B cell (primary cell): Measurements from ENCODE around the gene SLC39A11. TPM values are rescaled to one million over a fixed set of nuclear protein-coding genes. Genes with fewer than 3 reads are reported as not detected.

Experiments
- ATAC-seq: fragments of 200-7000 bp; cut with Tn5 transposase; one replicate; pipeline ENCODE4 v1.10.0; 2021; ENCODE audit warnings: low read depth, mild to moderate bottlenecking, moderate number of reproducible peaks, moderate library complexity
- CTCF ChIA-PET: fragments of 350-600 bp; sonication (Branson Sonifier 250); formaldehyde crosslinking; loops from one replicate; lab custom pipeline; 2021; ENCODE audit warnings: antibody characterized with exemption, inconsistent platforms; lab: Charles Lee
- POLR2A ChIA-PET: fragments of 350-600 bp; sonication (Branson Sonifier 250); formaldehyde crosslinking; loops from one replicate; lab custom pipeline; 2021; ENCODE audit warnings: antibody characterized with exemption; lab: Charles Lee
- DNase-seq: peaks from one replicate; pipeline ENCODE4 v3.0.0; 2013
- H2AFZ ChIP-seq: 2 replicates; pipeline ENCODE4 v1.6.1; 2012; ENCODE audit warnings: mild to moderate bottlenecking, low read depth, low read length; ENCODE audit not compliant: insufficient read depth, poor library complexity, severe bottlenecking
- H3K27ac ChIP-seq, 2 donors: 1 replicate in 1 of 2; 2 replicates in 1 of 2; pipeline ENCODE4 v1.5.1; 2012 to 2013; ENCODE audit warnings: low read length in 2 of 2, mild to moderate bottlenecking in 2 of 2, moderate library complexity in 1 of 2
- H3K27me3 ChIP-seq, 4 experiments: fragments of 200-600 bp in 1 of 4; sonication (generic) in 1 of 4; replicated peaks in 1 of 4; 1 replicate in 2 of 4; 2 replicates in 2 of 4; pipeline versions ENCODE4 v1.6.1 to v1.7.0; 2013 to 2016; ENCODE audit warnings: low read length in 3 of 4, mild to moderate bottlenecking in 2 of 4, mixed read lengths in 1 of 4, moderate library complexity in 1 of 4; ENCODE audit not compliant: insufficient read depth in 4 of 4, control insufficient read depth in 3 of 4; ENCODE audit errors: control extremely low read depth in 1 of 4
- H3K36me3 ChIP-seq, 2 experiments: replicated peaks in 1 of 2; 1 replicate in 1 of 2; 2 replicates in 1 of 2; pipeline versions ENCODE4 v1.6.1 to v1.7.1; 2013; ENCODE audit warnings: low read length in 1 of 2; ENCODE audit not compliant: insufficient read depth in 2 of 2, control insufficient read depth in 1 of 2; ENCODE audit errors: control extremely low read depth in 1 of 2, extremely low read depth in 1 of 2
- H3K4me1 ChIP-seq, 2 donors: fragments of 200-600 bp in 1 of 2; sonication (generic) in 1 of 2; 1 replicate in 1 of 2; 2 replicates in 1 of 2; pipeline versions ENCODE4 v1.5.1 to v1.6.1; 2013 to 2017; ENCODE audit warnings: low read length in 2 of 2; ENCODE audit not compliant: control insufficient read depth in 2 of 2, insufficient read depth in 2 of 2
- H3K4me2 ChIP-seq: replicated peaks from 2 replicates; pipeline ENCODE3; 2012; ENCODE audit warnings: mild to moderate bottlenecking, low read depth, low read length; ENCODE audit not compliant: poor library complexity, severe bottlenecking
- H3K4me3 ChIP-seq, 5 experiments: fragments of 200-600 bp in 1 of 5; sonication (generic) in 1 of 5; 1 replicate in 3 of 5; 2 replicates in 2 of 5; pipeline versions ENCODE4 v1.5.1 to v1.7.0; 2011 to 2016; ENCODE audit warnings: low read length in 4 of 5, mild to moderate bottlenecking in 4 of 5, low read depth in 2 of 5, control low read depth in 1 of 5, moderate library complexity in 1 of 5; ENCODE audit not compliant: insufficient read depth in 1 of 5; ENCODE audit errors: control extremely low read depth in 1 of 5, extremely low read depth in 1 of 5
- H3K79me2 ChIP-seq: fragments of 200-600 bp; sonication (generic); one replicate; pipeline ENCODE4 v1.6.0; 2016; ENCODE audit warnings: low read length; ENCODE audit not compliant: control insufficient read depth, insufficient read depth
- H3K9ac ChIP-seq: fragments of 200-600 bp; sonication (generic); 2 replicates; pipeline ENCODE4 v1.6.1; 2017; ENCODE audit warnings: mild to moderate bottlenecking, low read length, moderate library complexity
- H3K9me3 ChIP-seq, 3 donors: one replicate each; pipeline versions ENCODE4 v1.6.1 to v1.7.1; 2013; ENCODE audit warnings: low read length in 2 of 3; ENCODE audit not compliant: control insufficient read depth in 2 of 3, insufficient read depth in 1 of 3; ENCODE audit errors: control extremely low read depth in 1 of 3
- H4K20me1 ChIP-seq: 2 replicates; pipeline ENCODE4 v1.6.0; 2012; ENCODE audit warnings: mild to moderate bottlenecking, low read length; ENCODE audit not compliant: insufficient read depth, control insufficient read depth, poor library complexity, severe bottlenecking
- H3K27ac Mint-ChIP-seq: one replicate; pipeline ENCODE4 v1.8.0; 2021; ENCODE audit warnings: mixed read lengths
- H3K27me3 Mint-ChIP-seq: one replicate; pipeline ENCODE4 v1.8.0; 2021; ENCODE audit warnings: mixed read lengths
- H3K4me1 Mint-ChIP-seq: one replicate; pipeline ENCODE4 v1.8.0; 2021; ENCODE audit warnings: mixed read lengths
- H3K4me3 Mint-ChIP-seq: one replicate; pipeline ENCODE4 v1.8.0; 2021; ENCODE audit warnings: mixed read lengths
- H3K9me3 Mint-ChIP-seq: one replicate; pipeline ENCODE4 v1.8.0; 2022; ENCODE audit warnings: mixed read lengths; ENCODE audit not compliant: insufficient read depth
- EZH2 ChIP-seq: IDR thresholded peaks from 2 replicates; pipeline ENCODE4 v1.6.1; 2012; ENCODE audit warnings: borderline replicate concordance, low read depth, mild to moderate bottlenecking, moderate library complexity, low read length; ENCODE audit not compliant: insufficient read depth, poor library complexity, severe bottlenecking
- WGBS: methylation state at CpG from one replicate; pipeline ENCODE4 v1.1.5; 2013; ENCODE audit warnings: missing lambda C conversion rate; ENCODE audit not compliant: insufficient coverage; 5-methylcytosine and 5-hydroxymethylcytosine counted together
- intact Hi-C: fragments of 100-400 bp; cut with micrococcal nuclease; formaldehyde crosslinking; loops from one replicate; pipeline ENCODE4 v1.10.0; 2022
- polyA plus RNA-seq: library from polyadenylated mRNA; depleted of rRNA; stranded (reverse); fragments of >200 nt; gene quantifications from 2 replicates; pipeline ENCODE4 v1.2.3, GENCODE V29; 2012
- total RNA-seq, 2 donors: library from RNA; stranded (reverse); fragments of 120-200 nt in 1 of 2; gene quantifications; 1 replicate in 1 of 2; 2 replicates in 1 of 2; pipeline versions ENCODE4 v1.2.3 to v1.2.4, GENCODE V29; 2013 to 2022
- TF ChIP-seq, protein P1 (sequence below): fragments of 200-600 bp; IDR thresholded peaks from one replicate; pipeline ENCODE4 v1.8.0; 2022; ENCODE audit warnings: antibody characterized with exemption, mild to moderate bottlenecking

Gene SLC39A11
- total and polyA plus RNA-seq, 2 donors (not counting 1 experiment from before 2014, with no cell fraction given), result 6.9 to 39.6 TPM

DNA sequence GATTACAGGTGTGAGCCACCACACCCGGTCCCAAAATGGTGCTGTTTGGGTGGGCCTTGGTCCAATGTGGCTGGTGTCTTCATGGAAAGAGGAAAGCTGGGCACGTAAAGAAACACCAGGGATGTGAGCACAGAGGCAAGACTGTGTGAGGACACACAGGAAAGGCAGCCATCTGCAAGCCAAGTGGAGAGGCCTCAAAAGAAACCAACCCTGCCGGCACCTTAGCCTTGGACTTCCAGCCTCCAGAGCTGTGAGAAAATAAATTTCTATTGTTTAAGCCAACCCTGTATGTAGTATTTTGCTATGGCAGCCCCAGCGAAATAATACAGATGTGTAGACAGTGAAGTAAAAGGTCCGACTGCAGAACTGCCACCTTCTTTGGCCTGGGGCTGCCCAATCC lies 68.7 kb downstream of the SLC39A11 start:
- H3K9me3 ChIP-seq, result peaks cover 0 to 18% (median 11%) of the 10 kb centered on the region in 3 donors
- ATAC-seq (no peak), DNase-seq (no peak)
- H3K9me3 Mint-ChIP-seq, result peaks cover 4% of the 10 kb centered on the region
- H3K27ac Mint-ChIP-seq, result no peak overlapping the region
- H3K4me3 Mint-ChIP-seq, result no peak overlapping the region
- CTCF ChIA-PET, result no interaction called here
- no peak overlapping the region for H3K4me3 ChIP-seq
- H2AFZ ChIP-seq, result no peak overlapping the region
- no peak for TF ChIP-seq EZH2
- TF ChIP-seq, protein P1, sequence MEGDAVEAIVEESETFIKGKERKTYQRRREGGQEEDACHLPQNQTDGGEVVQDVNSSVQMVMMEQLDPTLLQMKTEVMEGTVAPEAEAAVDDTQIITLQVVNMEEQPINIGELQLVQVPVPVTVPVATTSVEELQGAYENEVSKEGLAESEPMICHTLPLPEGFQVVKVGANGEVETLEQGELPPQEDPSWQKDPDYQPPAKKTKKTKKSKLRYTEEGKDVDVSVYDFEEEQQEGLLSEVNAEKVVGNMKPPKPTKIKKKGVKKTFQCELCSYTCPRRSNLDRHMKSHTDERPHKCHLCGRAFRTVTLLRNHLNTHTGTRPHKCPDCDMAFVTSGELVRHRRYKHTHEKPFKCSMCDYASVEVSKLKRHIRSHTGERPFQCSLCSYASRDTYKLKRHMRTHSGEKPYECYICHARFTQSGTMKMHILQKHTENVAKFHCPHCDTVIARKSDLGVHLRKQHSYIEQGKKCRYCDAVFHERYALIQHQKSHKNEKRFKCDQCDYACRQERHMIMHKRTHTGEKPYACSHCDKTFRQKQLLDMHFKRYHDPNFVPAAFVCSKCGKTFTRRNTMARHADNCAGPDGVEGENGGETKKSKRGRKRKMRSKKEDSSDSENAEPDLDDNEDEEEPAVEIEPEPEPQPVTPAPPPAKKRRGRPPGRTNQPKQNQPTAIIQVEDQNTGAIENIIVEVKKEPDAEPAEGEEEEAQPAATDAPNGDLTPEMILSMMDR, result no peak
- H3K9ac ChIP-seq, result no peak overlapping the region
- peaks cover 2% of the 10 kb centered on the region for H3K4me1 Mint-ChIP-seq
- no peaks in the 10 kb centered on the region for H3K27me3 Mint-ChIP-seq
- intact Hi-C loops, result no loop called here
- 93% methylated on average over 4 of the region's 5 CpGs for WGBS
- no peak overlapping the region for H3K27ac ChIP-seq
- H3K36me3 ChIP-seq, result no peaks in the 10 kb centered on the region
- POLR2A ChIA-PET, result no interaction called here
- H3K27me3 ChIP-seq, result no peaks in the 10 kb centered on the region
- no peak overlapping the region for H3K4me2 ChIP-seq
- H4K20me1 ChIP-seq, result no peaks in the 10 kb centered on the region
- no peaks in the 10 kb centered on the region for H3K4me1 ChIP-seq
- H3K79me2 ChIP-seq, result peaks cover 2% of the 10 kb centered on the region

DNA sequence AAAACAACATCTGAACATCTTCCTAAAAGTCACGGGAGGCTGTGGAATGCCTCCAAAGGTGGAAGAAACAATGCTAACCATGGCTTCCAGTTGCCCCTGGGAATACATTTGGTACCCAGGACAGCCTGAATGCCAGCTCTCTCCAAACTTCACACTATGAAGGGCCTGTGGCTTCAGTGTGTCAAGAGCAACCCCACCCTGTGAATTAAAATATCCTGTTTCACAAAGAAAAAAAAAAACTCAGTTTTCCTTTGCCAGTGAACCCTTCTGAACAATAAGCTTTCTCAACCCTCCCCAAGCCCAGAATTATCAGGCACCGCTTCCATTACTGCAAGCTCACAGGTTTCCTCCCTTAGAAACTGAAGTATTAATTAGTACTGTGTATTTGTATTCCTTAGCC lies 69.8 kb downstream of the SLC39A11 start:
- peaks cover 7% of the 10 kb centered on the region for H3K9me3 Mint-ChIP-seq
- no peak overlapping the region for H3K4me2 ChIP-seq
- H3K4me3 Mint-ChIP-seq, result no peak overlapping the region
- ATAC-seq (no peak), DNase-seq (no peak)
- H2AFZ ChIP-seq, result no peak overlapping the region
- H3K36me3 ChIP-seq, result no peaks in the 10 kb centered on the region
- no peak overlapping the region for H3K9ac ChIP-seq
- WGBS, result 100% methylated on average over 1 of the region's 2 CpGs
- H3K9me3 ChIP-seq, result peaks cover 0 to 24% (median 21%) of the 10 kb centered on the region in 3 donors
- ChIA-PET CTCF (no interaction called here), POLR2A (no interaction called here)
- TF ChIP-seq, protein P1, result no peak
- no peak for TF ChIP-seq EZH2
- no peaks in the 10 kb centered on the region for H3K4me1 ChIP-seq
- no peaks in the 10 kb centered on the region for H3K27me3 Mint-ChIP-seq
- peaks cover 2% of the 10 kb centered on the region for H3K79me2 ChIP-seq
- H3K27me3 ChIP-seq, result no peaks in the 10 kb centered on the region
- no peak overlapping the region for H3K4me3 ChIP-seq
- intact Hi-C loops, result no loop called here
- peaks cover 2% of the 10 kb centered on the region for H3K4me1 Mint-ChIP-seq
- H4K20me1 ChIP-seq, result no peaks in the 10 kb centered on the region
- no peak overlapping the region for H3K27ac Mint-ChIP-seq
- no peak overlapping the region for H3K27ac ChIP-seq
